H9 (cell line): Measurements from ENCODE around the gene BIN1. TPM values are rescaled to one million over a fixed set of nuclear protein-coding genes. Genes with fewer than 3 reads are reported as not detected.

Experiments used
- DNase-seq: peaks from one replicate; pipeline ENCODE4 v3.0.0-alpha.2; 2017
- H2AFZ ChIP-seq: one replicate; pipeline ENCODE4 v1.6.1; 2013; ENCODE audit warnings: mild to moderate bottlenecking, low read length, control low read depth, moderate library complexity
- H2AK5ac ChIP-seq: 2 replicates; pipeline ENCODE4 v1.6.1; 2013; ENCODE audit warnings: low read length, control low read depth, mixed read lengths; ENCODE audit not compliant: insufficient read length
- H2BK120ac ChIP-seq: one replicate; pipeline ENCODE4 v1.6.1; 2013; ENCODE audit warnings: low read depth, mild to moderate bottlenecking, low read length, control low read depth, inconsistent platforms; ENCODE audit not compliant: poor library complexity, severe bottlenecking
- H2BK12ac ChIP-seq: 2 replicates; pipeline ENCODE4 v1.6.1; 2013; ENCODE audit warnings: low read length, control low read depth, mixed read lengths, low read depth; ENCODE audit not compliant: insufficient read length
- H2BK15ac ChIP-seq: 2 replicates; pipeline ENCODE4 v1.6.1; 2013; ENCODE audit warnings: low read depth, low read length, control low read depth
- H2BK20ac ChIP-seq: one replicate; pipeline ENCODE4 v1.6.1; 2013; ENCODE audit warnings: low read depth, mild to moderate bottlenecking, low read length, control low read depth, inconsistent platforms; ENCODE audit not compliant: poor library complexity, severe bottlenecking
- H2BK5ac ChIP-seq: 2 replicates; pipeline ENCODE4 v1.6.1; 2013; ENCODE audit warnings: low read length, control low read depth, mixed read lengths; ENCODE audit not compliant: insufficient read length
- H3K14ac ChIP-seq: 2 replicates; pipeline ENCODE4 v1.6.1; 2013; ENCODE audit warnings: low read length, control low read depth; ENCODE audit not compliant: insufficient read depth
- H3K18ac ChIP-seq: 2 replicates; pipeline ENCODE4 v1.6.1; 2013; ENCODE audit warnings: low read depth, mild to moderate bottlenecking, mixed read lengths, low read length, control low read depth; ENCODE audit not compliant: insufficient read length
- H3K23ac ChIP-seq: 2 replicates; pipeline ENCODE4 v1.6.1; 2013; ENCODE audit warnings: low read length, control low read depth, mixed read lengths, low read depth; ENCODE audit not compliant: insufficient read length
- H3K23me2 ChIP-seq: 2 replicates; pipeline ENCODE4 v1.6.1; 2013; ENCODE audit warnings: low read depth, mild to moderate bottlenecking, mixed read lengths, low read length, control low read depth; ENCODE audit not compliant: insufficient read length, poor library complexity, severe bottlenecking
- H3K27ac ChIP-seq: 2 replicates; pipeline ENCODE4 v1.5.1; 2013; ENCODE audit warnings: low read length, control low read depth, mixed read lengths, low read depth; ENCODE audit not compliant: insufficient read length
- H3K27me3 ChIP-seq: 2 replicates; pipeline ENCODE4 v1.6.1; 2013; ENCODE audit warnings: low read length, control low read depth, inconsistent platforms; ENCODE audit not compliant: insufficient read depth
- H3K4ac ChIP-seq: 2 replicates; pipeline ENCODE4 v1.6.1; 2013; ENCODE audit warnings: low read depth, mild to moderate bottlenecking, control low read depth, inconsistent platforms, low read length, moderate library complexity
- H3K4me1 ChIP-seq: 2 replicates; pipeline ENCODE4 v1.6.1; 2013; ENCODE audit warnings: low read length, control low read depth, inconsistent platforms; ENCODE audit not compliant: insufficient read depth
- H3K4me2 ChIP-seq: 2 replicates; pipeline ENCODE4 v1.6.1; 2013; ENCODE audit warnings: low read length, control low read depth, mixed read lengths; ENCODE audit not compliant: insufficient read length, insufficient read depth
- H3K56ac ChIP-seq: 2 replicates; pipeline ENCODE4 v1.6.1; 2013; ENCODE audit warnings: low read depth, mild to moderate bottlenecking, mixed read lengths, low read length, control low read depth; ENCODE audit not compliant: insufficient read length
- H3K79me1 ChIP-seq: 2 replicates; pipeline ENCODE4 v1.6.1; 2013; ENCODE audit warnings: low read depth, mild to moderate bottlenecking, moderate library complexity, low read length, control low read depth, inconsistent platforms; ENCODE audit not compliant: insufficient read depth, poor library complexity, severe bottlenecking
- H3K79me2 ChIP-seq: 2 replicates; pipeline ENCODE4 v1.6.1; 2013; ENCODE audit warnings: low read length, control low read depth, inconsistent platforms; ENCODE audit not compliant: insufficient read depth
- H3K9ac ChIP-seq: 2 replicates; pipeline ENCODE4 v1.6.1; 2013; ENCODE audit warnings: low read length, control low read depth, mixed read lengths; ENCODE audit not compliant: insufficient read length; ENCODE audit errors: extremely low read depth
- H3K9me3 ChIP-seq: one replicate; pipeline ENCODE4 v1.6.1; 2013; ENCODE audit warnings: low read depth, low read length, inconsistent platforms; ENCODE audit not compliant: control insufficient read depth
- H3T11ph ChIP-seq: one replicate; pipeline ENCODE4 v1.6.1; 2013; ENCODE audit warnings: mild to moderate bottlenecking, low read length, control low read depth, inconsistent platforms
- H4K20me1 ChIP-seq: one replicate; pipeline ENCODE4 v1.6.1; 2013; ENCODE audit not compliant: control insufficient read depth, insufficient read length, insufficient read depth
- H4K5ac ChIP-seq: 2 replicates; pipeline ENCODE4 v1.6.1; 2013; ENCODE audit warnings: low read depth, mild to moderate bottlenecking, mixed read lengths, low read length, control low read depth; ENCODE audit not compliant: insufficient read length
- H4K8ac ChIP-seq: replicated peaks from 2 replicates; pipeline ENCODE4 v1.6.1; 2013; ENCODE audit warnings: low read length, control low read depth, mixed read lengths, low read depth; ENCODE audit not compliant: insufficient read length
- H4K91ac ChIP-seq: 2 replicates; pipeline ENCODE4 v1.6.1; 2013; ENCODE audit warnings: low read depth, mild to moderate bottlenecking, moderate library complexity, mixed read lengths, low read length, control low read depth; ENCODE audit not compliant: insufficient read length
- H3K27ac Mint-ChIP-seq, 3 experiments: 2 replicates in 2 of 3; 3 replicates in 1 of 3; pipeline ENCODE4 v1.8.0; 2020 to 2021; ENCODE audit warnings: mixed read lengths in 3 of 3, mild to moderate bottlenecking in 1 of 3, moderate library complexity in 1 of 3
- H3K27me3 Mint-ChIP-seq: 2 replicates; pipeline ENCODE4 v1.8.0; 2021; ENCODE audit warnings: low read depth, mild to moderate bottlenecking, moderate library complexity, mixed read lengths
- H3K36me3 Mint-ChIP-seq, 3 experiments: 2 replicates in 2 of 3; 3 replicates in 1 of 3; pipeline ENCODE4 v1.8.0; 2020 to 2021; ENCODE audit warnings: low read depth in 3 of 3, mixed read lengths in 3 of 3; ENCODE audit not compliant: insufficient read depth in 1 of 3
- H3K4me1 Mint-ChIP-seq, 2 experiments: 2 replicates each; pipeline ENCODE4 v1.8.0; 2020; ENCODE audit warnings: mixed read lengths in 2 of 2
- H3K4me3 Mint-ChIP-seq, 2 experiments: 2 replicates in 1 of 2; 3 replicates in 1 of 2; pipeline ENCODE4 v1.8.0; 2020 to 2021; ENCODE audit warnings: mild to moderate bottlenecking in 2 of 2, mixed read lengths in 2 of 2, moderate library complexity in 1 of 2
- H3K9me3 Mint-ChIP-seq, 2 experiments: 2 replicates in 1 of 2; 3 replicates in 1 of 2; pipeline ENCODE4 v1.8.0; 2020; ENCODE audit warnings: mild to moderate bottlenecking in 2 of 2, mixed read lengths in 2 of 2, moderate library complexity in 1 of 2
- WGBS: extraction: QIAGEN DNeasy Blood & Tissue Kit; methylation state at CpG from one replicate; pipeline ENCODE4 v1.1.7; 2013; ENCODE audit warnings: missing lambda C conversion rate, low lambda C conversion rate, mixed read lengths; ENCODE audit not compliant: insufficient read length; ENCODE audit errors: extremely low coverage; 5-methylcytosine and 5-hydroxymethylcytosine counted together
- total RNA-seq: library from RNA; stranded (reverse); gene quantifications from 2 replicates; pipeline ENCODE4 v1.2.1, GENCODE V29; 2021
- TF ChIP-seq, protein P1 (sequence below): fragments of 200-600 bp; sonication (generic); conservative IDR thresholded peaks from 3 replicates; pipeline ENCODE4 v1.8.0; 2021; ENCODE audit warnings: antibody characterized with exemption, mild to moderate bottlenecking

The BIN1 gene
- total RNA-seq, 1 experiment from 2014 or later = 32.0 TPM

- Histone ChIP-seq H2BK20ac (no peak overlapping the region), H3K79me1 (no peaks in the 10 kb centered on the region), H4K20me1 (no peaks in the 10 kb centered on the region), H3T11ph (no peak overlapping the region), H2BK5ac (no peak overlapping the region), H3K23me2 (no peaks in the 10 kb centered on the region), H3K4me1 (peaks cover 2% of the 10 kb centered on the region), H3K9ac (no peak overlapping the region), H2BK120ac (no peak overlapping the region), H3K4ac (no peak overlapping the region), H3K9me3 (no peaks in the 10 kb centered on the region), H3K56ac (no peak overlapping the region), H3K79me2 (no peaks in the 10 kb centered on the region; the same call in 1 of the 2 replicates), H4K5ac (no peak overlapping the region), H2BK15ac (no peak overlapping the region), H2AFZ (no peak overlapping the region), H2BK12ac (no peak overlapping the region), H3K23ac (no peak overlapping the region), H3K14ac (no peak overlapping the region), H3K27me3 (no peaks in the 10 kb centered on the region), H3K27ac (no peak overlapping the region), H4K8ac (no peak overlapping the region), H3K18ac (no peak overlapping the region), H2AK5ac (no peak overlapping the region), H3K4me2 (no peak overlapping the region), H4K91ac (no peak overlapping the region)
- Mint-ChIP-seq H3K27me3 (no peaks in the 10 kb centered on the region), H3K36me3 (no peaks in the 10 kb centered on the region; a peak in 1 of 7 replicates), H3K4me3 (no peak overlapping the region), H3K4me1 (peaks cover 39 to 56% of the 10 kb centered on the region in 2 experiments), H3K9me3 (no peaks in the 10 kb centered on the region), H3K27ac (peak overlapping the region; percentile 15 to 93 (median 73); a peak in 3 of 7 replicates)
- DNase-seq = no peak
- TF ChIP-seq, protein P1, sequence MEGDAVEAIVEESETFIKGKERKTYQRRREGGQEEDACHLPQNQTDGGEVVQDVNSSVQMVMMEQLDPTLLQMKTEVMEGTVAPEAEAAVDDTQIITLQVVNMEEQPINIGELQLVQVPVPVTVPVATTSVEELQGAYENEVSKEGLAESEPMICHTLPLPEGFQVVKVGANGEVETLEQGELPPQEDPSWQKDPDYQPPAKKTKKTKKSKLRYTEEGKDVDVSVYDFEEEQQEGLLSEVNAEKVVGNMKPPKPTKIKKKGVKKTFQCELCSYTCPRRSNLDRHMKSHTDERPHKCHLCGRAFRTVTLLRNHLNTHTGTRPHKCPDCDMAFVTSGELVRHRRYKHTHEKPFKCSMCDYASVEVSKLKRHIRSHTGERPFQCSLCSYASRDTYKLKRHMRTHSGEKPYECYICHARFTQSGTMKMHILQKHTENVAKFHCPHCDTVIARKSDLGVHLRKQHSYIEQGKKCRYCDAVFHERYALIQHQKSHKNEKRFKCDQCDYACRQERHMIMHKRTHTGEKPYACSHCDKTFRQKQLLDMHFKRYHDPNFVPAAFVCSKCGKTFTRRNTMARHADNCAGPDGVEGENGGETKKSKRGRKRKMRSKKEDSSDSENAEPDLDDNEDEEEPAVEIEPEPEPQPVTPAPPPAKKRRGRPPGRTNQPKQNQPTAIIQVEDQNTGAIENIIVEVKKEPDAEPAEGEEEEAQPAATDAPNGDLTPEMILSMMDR = no peak
- WGBS = no CpG with 5 or more reads among the region's 17 CpGs
Measured at GRCh38 chr2:127094509-127095366, 12.2 kb downstream of the BIN1 start.
